HL-60/S4 treated with retinoic acid at 250 ng/mL for 4 days and 3 days (cell line): ENCODE measurements around the gene RLF.

ENCODE experiments used
- in situ Hi-C: fragments of 300-500 bp; cut with MboI; formaldehyde crosslinking; loops from 2 replicates; pipeline ENCODE4 v1.7.0; 2022; ENCODE audit warnings: low sequenced_read_pairs

RLF gene

DNA sequence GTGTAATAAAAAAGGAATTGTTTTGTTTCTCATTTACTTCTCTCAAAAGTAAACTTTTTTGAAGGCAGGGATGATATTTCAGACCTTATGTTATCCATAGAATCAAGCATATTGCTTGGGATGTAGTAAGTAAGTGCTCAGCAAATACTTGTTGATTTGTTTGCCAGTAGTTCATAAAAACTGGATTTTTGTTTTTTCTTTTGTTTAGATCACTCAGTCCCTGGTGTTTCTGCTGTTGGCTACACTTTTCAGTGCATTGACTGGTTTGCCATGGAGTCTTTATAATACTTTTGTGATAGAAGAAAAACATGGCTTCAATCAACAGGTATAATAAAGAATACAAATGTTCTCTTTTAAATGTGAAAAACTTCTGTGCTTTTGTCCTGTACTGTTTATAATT is 107.0 kb downstream of the RLF start:
- in situ Hi-C loops: no loop called here

- in situ Hi-C loops: no loop called here
Measured at GRCh38 chr1:40270152-40270834, 109.1 kb downstream of the RLF start.

- in situ Hi-C loops: no loop called here
Measured at GRCh38 chr1:40272653-40273213, 111.5 kb downstream of the RLF start.

DNA sequence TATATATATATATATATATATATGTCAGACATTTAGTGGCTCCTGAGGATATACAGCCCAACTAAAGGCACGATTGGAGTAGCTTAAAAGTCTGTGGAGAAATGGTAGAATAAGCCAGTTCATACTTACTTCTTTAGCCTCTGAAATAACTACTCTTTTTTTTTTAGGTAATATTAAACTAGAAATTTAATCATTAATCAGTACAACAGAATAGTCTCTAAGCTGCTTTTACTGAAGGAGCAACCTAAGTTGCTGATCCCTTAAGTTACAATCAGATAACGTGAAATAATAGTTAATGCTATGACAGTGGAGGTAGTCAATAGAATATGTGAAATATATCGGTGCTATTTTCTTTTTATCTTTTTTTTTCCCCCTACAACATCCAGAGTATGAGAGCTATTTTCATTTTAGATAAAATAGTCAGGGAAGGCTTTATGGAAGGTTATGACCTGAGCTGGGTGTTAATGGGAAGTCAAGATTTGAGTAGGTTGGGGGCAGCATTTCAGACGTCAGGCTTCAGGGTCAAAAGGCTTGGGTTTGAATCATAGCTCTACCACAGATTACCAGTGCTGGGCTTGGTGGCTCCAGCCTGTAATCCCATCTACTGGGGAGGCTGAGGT is 112.5 kb downstream of the RLF start:
- in situ Hi-C loops: no loop called here

- in situ Hi-C loops: no loop called here
Measured at GRCh38 chr1:40274331-40274730, 113.1 kb downstream of the RLF start.

GRCh38 chr1:40276122-40276521 is 114.9 kb downstream of the RLF start:
- in situ Hi-C loops: no loop called here

- in situ Hi-C loops: no loop called here
Measured at GRCh38 chr1:40281853-40282252, 120.7 kb downstream of the RLF start.
